HG02610 (cell line): ENCODE data around the gene PTCSC3.

Experiments
- ATAC-seq: cut with Tn5 transposase; IDR thresholded peaks from one replicate; pipeline ENCODE4 v1.9.1; 2021; ENCODE audit warnings: mild to moderate bottlenecking, moderate library complexity; ENCODE audit not compliant: unreplicated experiment

The PTCSC3 gene

GRCh38 chr14:36086629-36087395, 89.7 kb downstream of the PTCSC3 start:
- no peak for ATAC-seq

- ATAC-seq = no peak
Observed at GRCh38 chr14:36085861-36086260, 90.7 kb downstream of the PTCSC3 start.
